Neural cell (in vitro differentiated cells): ENCODE measurements around the gene ATP2A1.

Experiments used
- EZH2 ChIP-seq: fragments of 200-600, 300-800 bp; shearing (Covaris generic), sonication (generic); IDR thresholded peaks from 2 replicates; pipeline ENCODE4 v1.6.1; 2014; ENCODE audit warnings: antibody characterized with exemption, low read length, borderline replicate concordance, mild to moderate bottlenecking; ENCODE audit not compliant: insufficient read depth, poor library complexity, severe bottlenecking
- RAD21 ChIP-seq: fragments of 450-650 bp; conservative IDR thresholded peaks from 2 replicates; pipeline ENCODE4 v1.6.1; 2014; ENCODE audit warnings: antibody characterized with exemption, mild to moderate bottlenecking, moderate library complexity
- TAF1 ChIP-seq: IDR thresholded peaks from 2 replicates; pipeline ENCODE4 v1.6.1; 2012; ENCODE audit warnings: low read depth
- TF ChIP-seq, protein P1 (sequence below): fragments of 450-650 bp; IDR thresholded peaks from 2 replicates; pipeline ENCODE4 v1.5.1; 2014; ENCODE audit warnings: antibody characterized with exemption, mild to moderate bottlenecking, moderate library complexity; ENCODE audit not compliant: poor library complexity, severe bottlenecking

DNA sequence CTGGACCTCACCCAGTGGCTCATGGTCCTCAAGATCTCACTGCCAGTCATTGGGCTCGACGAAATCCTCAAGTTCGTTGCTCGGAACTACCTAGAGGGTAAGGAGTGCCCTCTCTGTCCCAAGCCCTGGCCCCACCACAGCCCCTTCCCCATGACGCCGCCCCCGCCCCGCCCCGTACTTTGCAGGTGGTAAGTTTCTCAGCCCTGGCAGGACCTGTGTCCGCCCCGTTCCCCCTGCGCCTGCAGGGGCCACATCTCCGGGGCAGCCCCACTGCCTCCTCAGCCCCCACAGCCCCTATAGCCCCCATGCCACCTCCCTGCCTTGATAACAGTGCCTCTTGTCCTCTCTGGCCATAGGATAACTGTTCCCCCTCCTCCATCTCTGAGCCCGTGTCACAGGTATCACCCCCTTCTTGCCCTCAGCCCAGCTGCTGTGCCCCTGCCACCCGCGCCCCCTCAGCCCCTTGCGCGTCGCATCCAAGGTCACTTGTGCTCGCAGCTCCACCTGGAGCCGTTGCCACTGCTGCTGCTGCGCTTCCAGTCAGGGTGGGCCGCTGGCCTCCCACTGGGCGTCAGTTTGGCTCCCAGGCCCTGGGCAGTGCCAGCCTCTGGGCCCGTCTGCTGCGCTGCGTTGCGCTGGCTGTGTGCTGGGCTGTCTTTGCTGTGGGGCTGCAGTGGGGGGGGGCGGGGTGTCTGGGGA, 25.2 kb downstream of the ATP2A1 start:
- TF ChIP-seq, protein P1, sequence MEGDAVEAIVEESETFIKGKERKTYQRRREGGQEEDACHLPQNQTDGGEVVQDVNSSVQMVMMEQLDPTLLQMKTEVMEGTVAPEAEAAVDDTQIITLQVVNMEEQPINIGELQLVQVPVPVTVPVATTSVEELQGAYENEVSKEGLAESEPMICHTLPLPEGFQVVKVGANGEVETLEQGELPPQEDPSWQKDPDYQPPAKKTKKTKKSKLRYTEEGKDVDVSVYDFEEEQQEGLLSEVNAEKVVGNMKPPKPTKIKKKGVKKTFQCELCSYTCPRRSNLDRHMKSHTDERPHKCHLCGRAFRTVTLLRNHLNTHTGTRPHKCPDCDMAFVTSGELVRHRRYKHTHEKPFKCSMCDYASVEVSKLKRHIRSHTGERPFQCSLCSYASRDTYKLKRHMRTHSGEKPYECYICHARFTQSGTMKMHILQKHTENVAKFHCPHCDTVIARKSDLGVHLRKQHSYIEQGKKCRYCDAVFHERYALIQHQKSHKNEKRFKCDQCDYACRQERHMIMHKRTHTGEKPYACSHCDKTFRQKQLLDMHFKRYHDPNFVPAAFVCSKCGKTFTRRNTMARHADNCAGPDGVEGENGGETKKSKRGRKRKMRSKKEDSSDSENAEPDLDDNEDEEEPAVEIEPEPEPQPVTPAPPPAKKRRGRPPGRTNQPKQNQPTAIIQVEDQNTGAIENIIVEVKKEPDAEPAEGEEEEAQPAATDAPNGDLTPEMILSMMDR = no peak
- TF ChIP-seq TAF1 (no peak), RAD21 (no peak), EZH2 (no peak)
